ENCODE measurements around the gene SLC39A11. TPM values are rescaled to one million over a fixed set of nuclear protein-coding genes. Genes with fewer than 3 reads are reported as not detected.

SLC39A11 gene
- total RNA-seq, 2 donors from 2014 or later = 18.1 to 20.1 TPM

GRCh38 chr17:72953621-72954020 is 138.9 kb downstream of the SLC39A11 start:
- WGBS, 2 experiments (ENCODE audit: insufficient coverage in 1 of 2, insufficient read length in 1 of 2) = 90 to 91% methylated on average over 11 of the region's 11 CpGs
- no peak for DNase-seq
- H3K4me1 Mint-ChIP-seq = peaks cover 9% of the 10 kb centered on the region
- H3K4me3 Mint-ChIP-seq = no peak overlapping the region
- no peaks in the 10 kb centered on the region for H3K36me3 Mint-ChIP-seq (ENCODE audit: low read depth)
- no peak for TF ChIP-seq CTCF (conservative IDR thresholded peaks at IDR 0.05)
- H3K4me1 ChIP-seq (ENCODE audit: control insufficient read depth, insufficient read depth, low read length) = no peaks in the 10 kb centered on the region
- H3K27ac ChIP-seq (ENCODE audit: low read depth, low read length) = no peak overlapping the region
- H3K36me3 ChIP-seq (ENCODE audit: control insufficient read depth, insufficient read depth, low read length) = no peaks in the 10 kb centered on the region
- no peaks in the 10 kb centered on the region for H3K27me3 ChIP-seq (ENCODE audit: control insufficient read depth, insufficient read depth, low read length, poor library complexity, severe bottlenecking)
- H3K9me3 ChIP-seq (ENCODE audit: control insufficient read depth, low read length) = no peaks in the 10 kb centered on the region
- H3K27ac Mint-ChIP-seq = no peak overlapping the region
- H3K4me3 ChIP-seq (ENCODE audit: low read length) = no peak overlapping the region
- no peak overlapping the region for H3K9ac ChIP-seq (ENCODE audit: extremely low read depth, low read length, poor library complexity, severe bottlenecking)
- no peaks in the 10 kb centered on the region for H3K9me3 Mint-ChIP-seq
- H3K27me3 Mint-ChIP-seq (ENCODE audit: insufficient read depth) = no peaks in the 10 kb centered on the region

- H3K4me3 ChIP-seq (ENCODE audit: low read length) = no peak overlapping the region
- H3K36me3 ChIP-seq (ENCODE audit: control insufficient read depth, insufficient read depth, low read length) = no peaks in the 10 kb centered on the region
- no peaks in the 10 kb centered on the region for H3K27me3 ChIP-seq (ENCODE audit: control insufficient read depth, insufficient read depth, low read length, poor library complexity, severe bottlenecking)
- no peaks in the 10 kb centered on the region for H3K4me1 ChIP-seq (ENCODE audit: control insufficient read depth, insufficient read depth, low read length)
- WGBS, 2 experiments (ENCODE audit: insufficient coverage in 1 of 2, insufficient read length in 1 of 2) = 83 to 85% methylated on average over 7 to 10 of the region's 10 CpGs
- peak; percentile 72 for DNase-seq
- no peak overlapping the region for H3K9ac ChIP-seq (ENCODE audit: extremely low read depth, low read length, poor library complexity, severe bottlenecking)
- H3K27ac ChIP-seq (ENCODE audit: low read depth, low read length) = no peak overlapping the region
- no peaks in the 10 kb centered on the region for H3K36me3 Mint-ChIP-seq (ENCODE audit: low read depth)
- no peak for TF ChIP-seq CTCF (conservative IDR thresholded peaks at IDR 0.05)
- H3K4me3 Mint-ChIP-seq = no peak overlapping the region
- H3K27me3 Mint-ChIP-seq (ENCODE audit: insufficient read depth) = no peaks in the 10 kb centered on the region
- H3K9me3 Mint-ChIP-seq = no peaks in the 10 kb centered on the region
- H3K4me1 Mint-ChIP-seq = peaks cover 9% of the 10 kb centered on the region
- no peak overlapping the region for H3K27ac Mint-ChIP-seq
- no peaks in the 10 kb centered on the region for H3K9me3 ChIP-seq (ENCODE audit: control insufficient read depth, low read length)
These were observed 139.7 kb downstream of the SLC39A11 start for GRCh38 chr17:72952641-72953315.

- Histone ChIP-seq H3K27ac (ENCODE audit: low read depth, low read length) (no peak overlapping the region), H3K36me3 (ENCODE audit: control insufficient read depth, insufficient read depth, low read length) (no peaks in the 10 kb centered on the region), H3K27me3 (ENCODE audit: control insufficient read depth, insufficient read depth, low read length, poor library complexity, severe bottlenecking) (no peaks in the 10 kb centered on the region), H3K4me3 (ENCODE audit: low read length) (no peak overlapping the region), H3K9me3 (ENCODE audit: control insufficient read depth, low read length) (no peaks in the 10 kb centered on the region), H3K9ac (ENCODE audit: extremely low read depth, low read length, poor library complexity, severe bottlenecking) (no peak overlapping the region), H3K4me1 (ENCODE audit: control insufficient read depth, insufficient read depth, low read length) (no peaks in the 10 kb centered on the region)
- H3K4me3 Mint-ChIP-seq = no peak overlapping the region
- TF ChIP-seq CTCF (conservative IDR thresholded peaks at IDR 0.05) = peak; percentile 64
- H3K27me3 Mint-ChIP-seq (ENCODE audit: insufficient read depth) = no peaks in the 10 kb centered on the region
- WGBS, 2 experiments (ENCODE audit: insufficient coverage in 1 of 2, insufficient read length in 1 of 2) = 62 to 80% methylated on average over 1 to 5 of the region's 5 CpGs
- peaks cover 9% of the 10 kb centered on the region for H3K4me1 Mint-ChIP-seq
- peak; percentile 85 for DNase-seq
- no peaks in the 10 kb centered on the region for H3K9me3 Mint-ChIP-seq
- no peak overlapping the region for H3K27ac Mint-ChIP-seq
- no peaks in the 10 kb centered on the region for H3K36me3 Mint-ChIP-seq (ENCODE audit: low read depth)
These were observed 140.3 kb downstream of the SLC39A11 start for GRCh38 chr17:72952220-72952619.
